PC-9 (cell line): ENCODE data around the gene BRD8.

Source experiments
- EZH2 ChIP-seq: fragments of 200-600 bp; sonication (generic); IDR thresholded peaks from 2 replicates; pipeline ENCODE4 v1.8.0; 2017; ENCODE audit warnings: antibody characterized with exemption, low read depth
- TF ChIP-seq, protein P1 (sequence below): fragments of 200-600 bp; sonication (generic); conservative IDR thresholded peaks from 2 replicates; pipeline ENCODE4 v1.6.1; 2017; ENCODE audit warnings: mixed run types, antibody characterized with exemption, mild to moderate bottlenecking, moderate library complexity

DNA sequence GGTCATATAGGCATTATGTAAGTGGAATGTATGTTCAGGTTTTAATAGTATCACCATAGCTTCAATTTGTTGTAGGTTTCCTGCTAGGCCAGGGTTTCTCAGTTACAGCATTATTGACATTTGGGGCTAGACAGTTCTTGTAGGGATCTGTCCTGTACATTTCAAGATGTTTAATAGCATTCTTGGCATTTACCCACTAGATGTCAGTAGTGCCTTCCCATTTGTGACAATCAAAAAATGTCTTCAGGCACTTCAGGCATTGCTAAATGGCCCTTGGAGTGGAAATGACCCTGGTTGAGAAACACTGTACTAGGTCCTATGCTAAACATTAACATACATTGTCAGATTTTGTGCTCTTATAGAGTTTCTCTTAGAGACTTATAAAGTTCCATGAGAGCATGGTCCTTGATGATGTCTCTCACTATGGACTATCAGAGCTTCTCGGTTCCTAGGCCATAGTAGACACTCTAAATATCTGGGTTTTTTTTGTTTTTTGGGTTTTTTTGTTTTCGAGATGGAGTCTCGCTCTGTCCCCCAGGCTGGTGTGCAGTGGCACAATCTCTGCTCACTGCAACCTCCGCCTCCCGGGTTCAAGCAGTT, 1.9 kb upstream of the BRD8 start:
- TF ChIP-seq, protein P1, sequence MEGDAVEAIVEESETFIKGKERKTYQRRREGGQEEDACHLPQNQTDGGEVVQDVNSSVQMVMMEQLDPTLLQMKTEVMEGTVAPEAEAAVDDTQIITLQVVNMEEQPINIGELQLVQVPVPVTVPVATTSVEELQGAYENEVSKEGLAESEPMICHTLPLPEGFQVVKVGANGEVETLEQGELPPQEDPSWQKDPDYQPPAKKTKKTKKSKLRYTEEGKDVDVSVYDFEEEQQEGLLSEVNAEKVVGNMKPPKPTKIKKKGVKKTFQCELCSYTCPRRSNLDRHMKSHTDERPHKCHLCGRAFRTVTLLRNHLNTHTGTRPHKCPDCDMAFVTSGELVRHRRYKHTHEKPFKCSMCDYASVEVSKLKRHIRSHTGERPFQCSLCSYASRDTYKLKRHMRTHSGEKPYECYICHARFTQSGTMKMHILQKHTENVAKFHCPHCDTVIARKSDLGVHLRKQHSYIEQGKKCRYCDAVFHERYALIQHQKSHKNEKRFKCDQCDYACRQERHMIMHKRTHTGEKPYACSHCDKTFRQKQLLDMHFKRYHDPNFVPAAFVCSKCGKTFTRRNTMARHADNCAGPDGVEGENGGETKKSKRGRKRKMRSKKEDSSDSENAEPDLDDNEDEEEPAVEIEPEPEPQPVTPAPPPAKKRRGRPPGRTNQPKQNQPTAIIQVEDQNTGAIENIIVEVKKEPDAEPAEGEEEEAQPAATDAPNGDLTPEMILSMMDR: peak; percentile 74
- TF ChIP-seq EZH2: no peak
